ENCODE results near the gene ANKHD1. TPM values are rescaled to one million over a fixed set of nuclear protein-coding genes. Genes with fewer than 3 reads are reported as not detected.

The ANKHD1 gene
- total and polyA plus RNA-seq, 12 donors, result 26.6 to 77.9 (median 67.5) TPM

DNA sequence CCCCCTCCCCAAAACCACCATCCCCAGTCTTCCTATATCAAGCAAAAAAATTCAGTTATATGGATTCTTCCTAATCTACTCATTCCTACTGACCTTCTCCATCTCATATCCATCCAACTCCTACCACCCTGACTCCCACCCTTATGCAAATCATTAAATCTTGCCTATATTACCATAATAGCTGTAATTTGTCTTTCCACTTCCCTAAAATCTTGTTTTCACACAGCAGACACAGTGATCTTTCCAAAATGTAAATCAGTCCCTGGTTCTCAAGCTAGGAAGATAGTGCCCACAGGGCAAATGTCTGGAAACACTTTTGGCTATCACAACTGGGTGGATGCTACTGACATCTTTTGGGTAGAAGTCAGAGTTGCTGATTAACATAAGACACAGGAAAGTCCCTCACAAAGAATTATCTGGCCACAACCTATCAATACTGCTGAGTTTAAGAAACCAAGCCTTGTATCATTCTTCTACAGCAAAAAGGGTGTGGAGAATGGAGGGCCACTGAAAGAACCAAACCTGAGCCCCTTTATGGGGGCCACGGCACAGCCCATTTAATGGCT lies 154.2 kb downstream of the ANKHD1 start:
- Histone ChIP-seq H3K27me3 (no peaks in the 10 kb centered on the region), H3K27ac (peak overlapping the region in 6 of 10 donors; percentile 90 to 98 (median 94)), H3K36me3 (peaks cover 0 to 58% (median 15%) of the 10 kb centered on the region in 9 donors), H3K9me3 (no peaks in the 10 kb centered on the region), H3K4me3 (peak overlapping the region in 7 of 10 donors; percentile 70 to 93 (median 75)), H3K4me1 (peaks cover 8 to 55% (median 46%) of the 10 kb centered on the region in 9 donors)
- WGBS, 2 donors, result 83 to 93% methylated on average over 1 of the region's 1 CpG
- DNase-seq (no peak), ATAC-seq (no peak)
- TF ChIP-seq CTCF (IDR thresholded peaks at IDR 0.05), result no peak
- intact Hi-C loops (cut with DNase I), result loop anchor here in 1 of 10 donors (10.0 kb wide), 1 partner anchor 311 kb away; no protein-coding TSS in a partner anchor

GRCh38 chr5:140556438-140556837 lies 154.8 kb downstream of the ANKHD1 start:
- H3K27me3 ChIP-seq, result no peaks in the 10 kb centered on the region
- no peaks in the 10 kb centered on the region for H3K9me3 ChIP-seq
- peak overlapping the region; percentile 23 to 93 (median 71) for H3K4me3 ChIP-seq
- TF ChIP-seq CTCF (IDR thresholded peaks at IDR 0.05), result no peak
- WGBS, 2 donors, result 4 to 6% methylated on average over 6 of the region's 6 CpGs
- peaks cover 8 to 51% (median 43%) of the 10 kb centered on the region in 9 donors for H3K4me1 ChIP-seq
- no peak for ATAC-seq
- no peak for DNase-seq
- peak overlapping the region in 9 of 10 donors; percentile 81 to 98 (median 93) for H3K27ac ChIP-seq
- H3K36me3 ChIP-seq, result peaks cover 0 to 58% (median 10%) of the 10 kb centered on the region in 9 donors
- intact Hi-C loops (cut with DNase I), result loop anchor here in 1 of 10 donors (10.0 kb wide), 1 partner anchor 312 kb away; no protein-coding TSS in a partner anchor

- peaks cover 8 to 58% (median 46%) of the 10 kb centered on the region in 9 donors for H3K4me1 ChIP-seq
- no peaks in the 10 kb centered on the region for H3K27me3 ChIP-seq
- H3K9me3 ChIP-seq, result no peaks in the 10 kb centered on the region
- peaks cover 0 to 52% (median 7%) of the 10 kb centered on the region in 9 donors for H3K36me3 ChIP-seq
- H3K27ac ChIP-seq, result peak within 1 kb of the TSS; percentile 44 to 98 (median 93)
- ATAC-seq (peak; percentile 92 to 98 (median 97)), DNase-seq (peak; percentile 94)
- 1% methylated on average over 46 of the region's 46 CpGs for WGBS, 2 donors
- peak within 1 kb of the TSS; percentile 23 to 93 (median 71) for H3K4me3 ChIP-seq
- intact Hi-C loops (cut with DNase I), result loop anchor here in 1 of 10 donors (10.0 kb wide), 1 partner anchor 312 kb away; no protein-coding TSS in a partner anchor
- peak in 1 of 9 donors; percentile 10 for TF ChIP-seq CTCF (IDR thresholded peaks at IDR 0.05)
These were observed 155.6 kb downstream of the ANKHD1 start, which contains the start of gene SRA1 for GRCh38 chr5:140557136-140557805. TSS of gene SRA1 (minus strand) at chr5:140557473. CDS start at chr5:140557452, 21 bp downstream.

DNA sequence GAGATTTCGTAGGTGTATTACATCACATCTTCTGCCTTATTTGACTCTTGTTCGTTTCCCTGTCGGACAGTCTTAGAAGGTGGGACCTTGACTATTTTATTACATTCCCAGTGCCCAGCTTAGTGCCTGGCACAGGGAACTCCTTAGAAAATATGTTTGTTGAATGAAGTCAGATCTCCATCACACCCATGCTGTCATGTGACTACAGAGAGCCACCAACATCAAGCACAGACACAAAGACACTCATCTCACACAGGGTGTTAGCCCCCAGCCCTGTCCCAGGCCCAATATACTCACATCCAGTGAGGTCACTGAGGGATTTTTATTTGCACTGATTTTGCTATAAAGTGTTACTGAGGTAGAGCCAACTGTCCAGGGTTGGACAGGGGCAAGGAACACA lies 156.3 kb downstream of the ANKHD1 start:
- intact Hi-C loops (cut with DNase I), result loop anchor here in 1 of 10 donors (10.0 kb wide), 1 partner anchor 313 kb away; no protein-coding TSS in a partner anchor
- WGBS, 2 donors, result 86% methylated on average over 3 of the region's 3 CpGs

More for the DNA sequence above, 156.3 kb downstream of the ANKHD1 start:
- H3K27ac ChIP-seq, result peak overlapping the region in 9 of 10 donors; percentile 81 to 98 (median 93)
- H3K36me3 ChIP-seq, result peaks cover 0 to 45% (median 6%) of the 10 kb centered on the region in 9 donors
- no peaks in the 10 kb centered on the region for H3K9me3 ChIP-seq
- no peaks in the 10 kb centered on the region for H3K27me3 ChIP-seq
- no peak for TF ChIP-seq CTCF (IDR thresholded peaks at IDR 0.05)
- ATAC-seq (no peak), DNase-seq (no peak)
- peaks cover 8 to 62% (median 53%) of the 10 kb centered on the region in 9 donors for H3K4me1 ChIP-seq
- H3K4me3 ChIP-seq, result no peak overlapping the region
